Neural progenitor cell (in vitro differentiated cells): Measurements from ENCODE around the gene TIGD4. TPM values are rescaled to one million over a fixed set of nuclear protein-coding genes. Genes with fewer than 3 reads are reported as not detected.

ENCODE experiments used
- DNase-seq: peaks from one replicate; pipeline ENCODE4 v3.0.0-alpha.2; 2016; ENCODE audit warnings: low spot score
- H2AFZ ChIP-seq: fragments of 200-600 bp; sonication (generic); replicated peaks from 2 replicates; pipeline ENCODE4 v1.6.1; 2016; ENCODE audit warnings: antibody characterized with exemption
- H3F3A ChIP-seq: fragments of 200-600 bp; sonication (generic); 2 replicates; pipeline ENCODE4 v1.6.1; 2016; ENCODE audit warnings: antibody characterized with exemption, low read depth
- H3K27ac ChIP-seq: fragments of 200-600 bp; sonication (generic); 2 replicates; pipeline ENCODE4 v1.5.1; 2016; ENCODE audit warnings: mild to moderate bottlenecking
- H3K27me3 ChIP-seq: fragments of 200-600 bp; sonication (generic); 2 replicates; pipeline ENCODE4 v1.6.1; 2016; ENCODE audit warnings: mild to moderate bottlenecking, moderate library complexity
- H3K36me3 ChIP-seq: fragments of 200-600 bp; sonication (generic); 2 replicates; pipeline ENCODE4 v1.5.1; 2016
- H3K4me1 ChIP-seq: fragments of 200-600 bp; sonication (generic); 2 replicates; pipeline ENCODE4 v1.6.1; 2016; ENCODE audit warnings: mixed run types
- H3K4me2 ChIP-seq: fragments of 200-600 bp; sonication (generic); 2 replicates; pipeline ENCODE4 v1.6.1; 2016
- H3K4me3 ChIP-seq: fragments of 200-600 bp; sonication (generic); 2 replicates; pipeline ENCODE4 v1.5.1; 2016
- H3K79me2 ChIP-seq: fragments of 200-600 bp; sonication (generic); 2 replicates; pipeline ENCODE4 v1.6.1; 2016; ENCODE audit warnings: low read depth
- H3K9ac ChIP-seq: fragments of 200-600 bp; sonication (generic); 2 replicates; pipeline ENCODE4 v1.6.1; 2016
- H3K9me3 ChIP-seq: fragments of 200-600 bp; sonication (generic); 2 replicates; pipeline ENCODE4 v1.5.1; 2016; ENCODE audit warnings: low read depth
- H4K20me1 ChIP-seq: fragments of 200-600 bp; sonication (generic); 2 replicates; pipeline ENCODE4 v1.6.1; 2016; ENCODE audit warnings: low read depth
- H3K27ac Mint-ChIP-seq: 3 replicates; pipeline ENCODE4 v1.8.0; 2021; ENCODE audit warnings: mixed read lengths
- H3K27me3 Mint-ChIP-seq: 2 replicates; pipeline ENCODE4 v1.8.0; 2022; ENCODE audit warnings: low read depth, mild to moderate bottlenecking, inconsistent platforms, moderate library complexity, mixed read lengths; ENCODE audit not compliant: insufficient read depth
- H3K36me3 Mint-ChIP-seq: 3 replicates; pipeline ENCODE4 v1.8.0; 2021; ENCODE audit warnings: mixed read lengths
- H3K4me1 Mint-ChIP-seq: 3 replicates; pipeline ENCODE4 v1.8.0; 2021; ENCODE audit warnings: mixed read lengths
- H3K4me3 Mint-ChIP-seq: 3 replicates; pipeline ENCODE4 v1.8.0; 2021; ENCODE audit warnings: mild to moderate bottlenecking, moderate library complexity, mixed read lengths
- H3K9me3 Mint-ChIP-seq: 3 replicates; pipeline ENCODE4 v1.8.0; 2020; ENCODE audit warnings: mixed read lengths
- EZH2 ChIP-seq: fragments of 200-600 bp; sonication (generic); IDR thresholded peaks from 2 replicates; pipeline ENCODE4 v1.6.1; 2017; ENCODE audit warnings: antibody characterized with exemption, mild to moderate bottlenecking, moderate library complexity
- EZH2phosphoT487 ChIP-seq: fragments of 200-600 bp; sonication (generic); IDR thresholded peaks from 2 replicates; pipeline ENCODE4 v1.6.1; 2017; ENCODE audit warnings: antibody characterized with exemption
- total RNA-seq: library from RNA; depleted of rRNA; stranded (reverse); fragments of >200 nt; gene quantifications from 2 replicates; pipeline ENCODE4 v1.2.3, GENCODE V29; 2015; ENCODE audit warnings: low replicate concordance
- TF ChIP-seq, protein P1 (sequence below): fragments of 200-600 bp; sonication (generic); IDR thresholded peaks from 2 replicates; pipeline ENCODE4 v1.5.1; 2017; ENCODE audit warnings: antibody characterized with exemption, mild to moderate bottlenecking

Gene TIGD4
- total RNA-seq, 1 donor from 2014 or later: 4.1 TPM

DNA sequence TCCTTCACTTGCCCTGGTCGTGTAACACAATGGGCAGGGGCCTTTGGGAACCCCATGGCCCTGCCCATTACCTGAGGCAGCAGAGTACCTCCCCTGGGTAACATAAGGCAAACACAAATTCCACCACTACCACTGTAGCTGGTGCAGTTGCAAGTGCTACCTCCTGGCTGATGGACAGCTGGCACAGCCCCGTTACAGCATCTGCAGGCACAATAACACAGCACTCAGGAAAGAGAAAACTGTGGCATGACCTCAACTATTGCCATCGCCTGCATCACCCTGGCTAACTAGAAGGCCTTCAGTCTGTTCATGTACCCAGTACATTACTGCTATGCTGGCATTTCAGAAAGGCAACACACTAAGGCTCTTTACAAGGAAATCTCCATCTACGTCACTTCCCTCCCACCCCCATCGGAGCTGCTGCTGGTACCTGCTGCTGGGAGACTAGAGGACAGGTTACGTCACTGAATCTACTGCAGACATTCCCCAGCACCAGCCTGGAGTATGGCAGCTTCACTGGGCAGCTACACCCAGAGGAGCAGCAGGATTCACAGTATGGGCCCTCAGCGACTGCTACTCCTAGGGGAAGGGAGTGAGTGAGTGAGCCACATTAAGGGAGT lies 39.6 kb upstream of the TIGD4 start:
- DNase-seq: no peak
- Histone ChIP-seq H3K4me3 (no peak overlapping the region), H3F3A (no peaks in the 10 kb centered on the region), H3K9ac (no peak overlapping the region), H3K4me2 (no peak overlapping the region), H3K27me3 (no peaks in the 10 kb centered on the region), H3K4me1 (no peaks in the 10 kb centered on the region), H3K79me2 (no peaks in the 10 kb centered on the region), H4K20me1 (no peaks in the 10 kb centered on the region), H3K36me3 (no peaks in the 10 kb centered on the region), H3K27ac (no peak overlapping the region), H3K9me3 (peaks cover 5% of the 10 kb centered on the region), H2AFZ (no peak overlapping the region)
- peaks cover 52% of the 10 kb centered on the region for H3K9me3 Mint-ChIP-seq
- H3K4me3 Mint-ChIP-seq: no peak overlapping the region
- H3K4me1 Mint-ChIP-seq: no peaks in the 10 kb centered on the region
- H3K27ac Mint-ChIP-seq: no peak overlapping the region
- no peak for TF ChIP-seq EZH2
- TF ChIP-seq, protein P1, sequence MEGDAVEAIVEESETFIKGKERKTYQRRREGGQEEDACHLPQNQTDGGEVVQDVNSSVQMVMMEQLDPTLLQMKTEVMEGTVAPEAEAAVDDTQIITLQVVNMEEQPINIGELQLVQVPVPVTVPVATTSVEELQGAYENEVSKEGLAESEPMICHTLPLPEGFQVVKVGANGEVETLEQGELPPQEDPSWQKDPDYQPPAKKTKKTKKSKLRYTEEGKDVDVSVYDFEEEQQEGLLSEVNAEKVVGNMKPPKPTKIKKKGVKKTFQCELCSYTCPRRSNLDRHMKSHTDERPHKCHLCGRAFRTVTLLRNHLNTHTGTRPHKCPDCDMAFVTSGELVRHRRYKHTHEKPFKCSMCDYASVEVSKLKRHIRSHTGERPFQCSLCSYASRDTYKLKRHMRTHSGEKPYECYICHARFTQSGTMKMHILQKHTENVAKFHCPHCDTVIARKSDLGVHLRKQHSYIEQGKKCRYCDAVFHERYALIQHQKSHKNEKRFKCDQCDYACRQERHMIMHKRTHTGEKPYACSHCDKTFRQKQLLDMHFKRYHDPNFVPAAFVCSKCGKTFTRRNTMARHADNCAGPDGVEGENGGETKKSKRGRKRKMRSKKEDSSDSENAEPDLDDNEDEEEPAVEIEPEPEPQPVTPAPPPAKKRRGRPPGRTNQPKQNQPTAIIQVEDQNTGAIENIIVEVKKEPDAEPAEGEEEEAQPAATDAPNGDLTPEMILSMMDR: no peak
- TF ChIP-seq EZH2phosphoT487: no peak
- H3K36me3 Mint-ChIP-seq: peaks cover 45% of the 10 kb centered on the region
- H3K27me3 Mint-ChIP-seq: no peaks in the 10 kb centered on the region

DNA sequence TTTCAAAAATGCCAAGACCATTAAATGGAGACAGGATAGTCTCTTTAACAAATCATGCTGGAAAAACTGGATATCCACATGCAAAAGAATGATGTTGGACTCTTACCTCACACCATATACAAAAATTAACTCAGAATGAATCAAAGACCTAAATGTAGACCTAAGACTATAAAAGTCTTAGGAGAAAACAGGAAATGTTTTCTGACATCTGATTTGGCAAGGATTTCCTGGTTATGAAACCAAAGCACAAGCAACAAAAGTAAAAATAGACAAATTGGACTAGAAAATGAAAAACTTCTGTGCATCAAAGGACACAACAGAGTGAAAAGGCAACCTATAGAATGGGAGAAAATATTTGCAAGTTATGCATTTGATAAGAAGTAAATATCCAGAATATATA lies 37.8 kb upstream of the TIGD4 start:
- Histone ChIP-seq H3K4me2 (no peak overlapping the region), H3K27ac (no peak overlapping the region), H3K9ac (no peak overlapping the region), H3K4me3 (no peak overlapping the region), H4K20me1 (no peaks in the 10 kb centered on the region), H3K27me3 (no peaks in the 10 kb centered on the region), H3K9me3 (peaks cover 5% of the 10 kb centered on the region), H3K36me3 (no peaks in the 10 kb centered on the region), H3K4me1 (no peaks in the 10 kb centered on the region), H3K79me2 (peaks cover 8% of the 10 kb centered on the region), H3F3A (no peaks in the 10 kb centered on the region), H2AFZ (no peak overlapping the region)
- TF ChIP-seq EZH2: no peak
- TF ChIP-seq, protein P1: no peak
- Mint-ChIP-seq H3K9me3 (peaks cover 62% of the 10 kb centered on the region), H3K27ac (no peak overlapping the region), H3K27me3 (no peaks in the 10 kb centered on the region), H3K36me3 (peaks cover 58% of the 10 kb centered on the region), H3K4me1 (no peaks in the 10 kb centered on the region), H3K4me3 (no peak overlapping the region)
- no peak for DNase-seq

DNA sequence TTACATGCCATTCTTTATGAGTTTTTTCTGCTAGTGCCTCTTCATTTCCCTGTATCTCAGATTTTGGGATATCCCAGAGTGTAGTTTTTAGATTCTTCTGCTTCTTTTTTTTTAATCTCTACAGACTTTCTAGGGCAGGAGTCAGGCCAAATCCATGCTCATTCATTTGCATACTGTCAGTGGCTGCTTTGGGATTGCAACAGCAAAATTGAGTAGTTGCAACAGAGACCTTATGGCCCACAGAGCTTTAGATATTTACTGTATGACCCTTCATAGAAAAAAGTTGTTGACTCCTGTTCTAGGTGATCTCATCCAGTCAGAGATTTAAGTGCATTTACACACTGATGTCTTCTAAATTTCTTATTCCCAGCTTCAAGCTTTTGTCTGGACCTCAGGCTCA lies 35.5 kb upstream of the TIGD4 start:
- Histone ChIP-seq H3K9me3 (no peaks in the 10 kb centered on the region), H3K4me1 (no peaks in the 10 kb centered on the region), H3K4me2 (no peak overlapping the region), H3K4me3 (no peak overlapping the region), H4K20me1 (no peaks in the 10 kb centered on the region), H2AFZ (no peak overlapping the region), H3K79me2 (peaks cover 29% of the 10 kb centered on the region), H3K27ac (no peak overlapping the region), H3K9ac (no peak overlapping the region), H3K27me3 (no peaks in the 10 kb centered on the region), H3F3A (no peaks in the 10 kb centered on the region), H3K36me3 (no peaks in the 10 kb centered on the region)
- H3K36me3 Mint-ChIP-seq: peaks cover 59% of the 10 kb centered on the region
- TF ChIP-seq EZH2 (no peak), EZH2phosphoT487 (no peak)
- TF ChIP-seq, protein P1: no peak
- no peak for DNase-seq
- H3K9me3 Mint-ChIP-seq: peaks cover 53% of the 10 kb centered on the region
- H3K4me3 Mint-ChIP-seq: no peak overlapping the region
- no peak overlapping the region for H3K27ac Mint-ChIP-seq
- no peaks in the 10 kb centered on the region for H3K27me3 Mint-ChIP-seq
- H3K4me1 Mint-ChIP-seq: no peaks in the 10 kb centered on the region
